Measurements from ENCODE around the gene ZFYVE9.

Gene ZFYVE9

GRCh38 chr1:52268372-52268771, 126.5 kb downstream of the ZFYVE9 start:
- ChIA-PET POLR2A (no interaction called here), CTCF (no interaction called here)
- DNase-seq (ENCODE audit: low read depth, low spot score), result no peak
- TF ChIP-seq, protein P1, sequence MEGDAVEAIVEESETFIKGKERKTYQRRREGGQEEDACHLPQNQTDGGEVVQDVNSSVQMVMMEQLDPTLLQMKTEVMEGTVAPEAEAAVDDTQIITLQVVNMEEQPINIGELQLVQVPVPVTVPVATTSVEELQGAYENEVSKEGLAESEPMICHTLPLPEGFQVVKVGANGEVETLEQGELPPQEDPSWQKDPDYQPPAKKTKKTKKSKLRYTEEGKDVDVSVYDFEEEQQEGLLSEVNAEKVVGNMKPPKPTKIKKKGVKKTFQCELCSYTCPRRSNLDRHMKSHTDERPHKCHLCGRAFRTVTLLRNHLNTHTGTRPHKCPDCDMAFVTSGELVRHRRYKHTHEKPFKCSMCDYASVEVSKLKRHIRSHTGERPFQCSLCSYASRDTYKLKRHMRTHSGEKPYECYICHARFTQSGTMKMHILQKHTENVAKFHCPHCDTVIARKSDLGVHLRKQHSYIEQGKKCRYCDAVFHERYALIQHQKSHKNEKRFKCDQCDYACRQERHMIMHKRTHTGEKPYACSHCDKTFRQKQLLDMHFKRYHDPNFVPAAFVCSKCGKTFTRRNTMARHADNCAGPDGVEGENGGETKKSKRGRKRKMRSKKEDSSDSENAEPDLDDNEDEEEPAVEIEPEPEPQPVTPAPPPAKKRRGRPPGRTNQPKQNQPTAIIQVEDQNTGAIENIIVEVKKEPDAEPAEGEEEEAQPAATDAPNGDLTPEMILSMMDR (IDR thresholded peaks at IDR 0.05; ENCODE audit: insufficient read depth, low read length, missing control alignments), result no peak
- no peak overlapping the region for H3K4me3 ChIP-seq (ENCODE audit: low read depth, low read length)

DNA sequence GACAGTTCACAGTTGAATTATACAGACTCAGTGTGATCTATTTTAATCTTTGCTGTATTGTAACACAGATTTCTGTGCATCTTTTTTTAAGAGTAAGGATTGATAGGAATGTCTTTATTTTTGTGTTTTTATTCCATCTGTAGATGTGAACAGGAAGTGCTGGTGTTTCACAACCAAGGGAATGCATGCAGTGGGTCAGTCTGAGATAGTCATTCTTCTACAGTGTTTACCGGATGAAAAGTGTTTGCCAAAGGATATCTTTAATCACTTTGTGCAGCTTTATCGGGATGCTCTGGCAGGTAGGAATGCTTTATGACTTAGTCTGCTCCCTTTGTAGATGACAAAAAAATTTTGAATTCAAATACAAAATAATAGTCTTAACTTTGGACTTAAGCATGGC, 139.6 kb downstream of the ZFYVE9 start:
- H3K4me3 ChIP-seq (ENCODE audit: low read depth, low read length), result no peak overlapping the region
- DNase-seq (ENCODE audit: low read depth, low spot score), result no peak
- POLR2A ChIA-PET, result no interaction called here
- TF ChIP-seq, protein P1 (IDR thresholded peaks at IDR 0.05; ENCODE audit: insufficient read depth, low read length, missing control alignments), result no peak
- CTCF ChIA-PET, result interaction anchor here (0.9 to 1.3 kb wide), 2 partner anchors 15 to 155 kb away, joined by 4 to 5 read pairs; no protein-coding TSS in a partner anchor

DNA sequence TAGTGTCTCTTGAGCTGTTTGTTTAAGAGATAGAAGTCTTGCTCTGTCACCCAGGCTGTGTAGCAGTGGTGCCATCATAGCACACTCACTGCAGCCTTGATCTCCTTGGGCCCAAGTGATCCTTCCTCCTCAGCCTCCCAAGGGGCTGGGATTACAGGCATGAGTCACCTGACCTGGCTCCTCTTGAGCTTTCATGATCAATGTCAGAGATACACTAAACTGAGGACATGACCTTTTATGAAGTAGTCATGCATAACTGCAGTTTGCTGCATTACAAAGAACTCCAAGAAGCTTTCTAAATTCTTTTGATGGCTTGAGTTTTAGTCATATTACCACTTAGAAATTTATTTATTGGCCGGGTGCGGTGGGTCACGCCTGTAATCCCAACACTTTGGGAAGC, 146.4 kb downstream of the ZFYVE9 start:
- ChIA-PET POLR2A (no interaction called here), CTCF (interaction anchor here (1.2 to 2.0 kb wide), 4 partner anchors 8 to 163 kb away, joined by 3 to 13 read pairs (median 4); no protein-coding TSS in a partner anchor)
- TF ChIP-seq, protein P1 (IDR thresholded peaks at IDR 0.05; ENCODE audit: insufficient read depth, low read length, missing control alignments), result no peak
- no peak overlapping the region for H3K4me3 ChIP-seq (ENCODE audit: low read depth, low read length)
- no peak for DNase-seq (ENCODE audit: low read depth, low spot score)

DNA sequence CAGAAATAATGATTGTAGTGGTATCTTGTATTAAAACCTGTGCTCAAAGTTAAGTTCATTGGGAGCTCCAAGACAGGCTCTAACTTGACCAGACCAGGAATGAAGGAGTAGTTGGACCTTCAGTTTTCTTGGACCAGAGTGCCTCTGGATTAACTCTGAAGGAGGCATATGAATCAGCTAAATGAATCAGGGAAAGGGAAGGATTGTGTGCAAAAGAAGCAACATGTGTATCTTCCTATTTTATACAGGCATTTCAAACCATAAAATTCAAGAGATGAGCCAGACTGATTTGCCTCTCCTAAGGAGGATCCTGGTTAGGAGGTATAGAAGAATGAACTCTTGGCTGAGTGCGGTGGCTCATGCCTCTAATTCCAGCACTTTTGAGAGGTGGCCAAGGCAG, 152.7 kb downstream of the ZFYVE9 start:
- ChIA-PET CTCF (interaction anchor here (0.6 to 9.3 kb wide), 9 partner anchors 9 to 206 kb away, joined by 3 to 136 read pairs (median 3); partner anchors contain the start of gene ZFYVE9), POLR2A (no interaction called here)
- H3K4me3 ChIP-seq (ENCODE audit: low read depth, low read length), result no peak overlapping the region
- TF ChIP-seq, protein P1 (IDR thresholded peaks at IDR 0.05; ENCODE audit: insufficient read depth, low read length, missing control alignments), result no peak
- DNase-seq (ENCODE audit: low read depth, low spot score), result peak; percentile 26

DNA sequence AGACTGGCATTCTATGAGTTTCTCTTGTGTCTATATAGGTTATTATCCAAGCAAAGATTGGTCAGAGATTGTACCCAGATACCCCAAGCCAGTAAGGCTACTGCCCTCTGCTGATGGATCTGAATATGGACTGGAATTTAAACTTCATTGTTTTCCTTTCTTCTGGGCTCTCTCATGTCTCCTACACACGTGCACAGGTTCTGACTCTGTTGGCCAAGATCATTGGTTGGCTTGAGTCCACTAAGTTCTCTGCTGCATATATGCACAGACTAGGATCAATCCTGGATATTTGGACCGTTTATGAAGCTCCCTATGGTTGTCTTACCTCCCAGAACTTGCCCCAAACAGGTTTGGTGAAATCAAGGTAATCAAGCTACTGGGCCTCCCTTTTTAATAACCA, 154.5 kb downstream of the ZFYVE9 start:
- ChIA-PET CTCF (interaction anchor here (0.7 to 9.3 kb wide), 32 partner anchors 8 to 399 kb away, joined by 3 to 136 read pairs (median 5); partner anchors contain the start of gene ZFYVE9), POLR2A (no interaction called here)
- peak; percentile 12 for DNase-seq (ENCODE audit: low read depth, low spot score)
- H3K4me3 ChIP-seq (ENCODE audit: low read depth, low read length), result no peak overlapping the region
- TF ChIP-seq, protein P1 (IDR thresholded peaks at IDR 0.05; ENCODE audit: insufficient read depth, low read length, missing control alignments), result peak; percentile 59

GRCh38 chr1:52305417-52306226, 163.7 kb downstream of the ZFYVE9 start:
- DNase-seq (ENCODE audit: low read depth, low spot score), result no peak
- ChIA-PET CTCF (interaction anchor here (1.2 to 3.2 kb wide), 4 partner anchors 9 to 179 kb away, joined by 3 to 19 read pairs (median 5); no protein-coding TSS in a partner anchor), POLR2A (no interaction called here)
- TF ChIP-seq, protein P1 (IDR thresholded peaks at IDR 0.05; ENCODE audit: insufficient read depth, low read length, missing control alignments), result no peak
- no peak overlapping the region for H3K4me3 ChIP-seq (ENCODE audit: low read depth, low read length)
